EH (cell line): ENCODE data around the gene COA3.

ENCODE experiments used
- DNase-seq: peaks from one replicate; pipeline ENCODE4 v3.0.0-alpha.2; 2015; ENCODE audit warnings: low read depth

Gene COA3

GRCh38 chr17:42817866-42818265 is 19.4 kb upstream of the COA3 start:
- peak; percentile 68 for DNase-seq

GRCh38 chr17:42814633-42815399 is 16.3 kb upstream of the COA3 start:
- peak; percentile 68 for DNase-seq

GRCh38 chr17:42809250-42809649 is 10.7 kb upstream of the COA3 start:
- DNase-seq, result peak; percentile 68

- DNase-seq, result no peak
Measured at GRCh38 chr17:42806249-42806648, 7.7 kb upstream of the COA3 start.

GRCh38 chr17:42804918-42805367 is 6.4 kb upstream of the COA3 start:
- no peak for DNase-seq

GRCh38 chr17:42803074-42803883 is 4.8 kb upstream of the COA3 start:
- DNase-seq, result no peak

- no peak for DNase-seq
Measured at GRCh38 chr17:42798011-42798382, 507 bp downstream of the COA3 start.

- no peak for DNase-seq
Measured at GRCh38 chr17:42797067-42798007, 1.2 kb downstream of the COA3 start.

- DNase-seq, result no peak
Measured at GRCh38 chr17:42796066-42796758, 2.3 kb downstream of the COA3 start.

- DNase-seq, result no peak
Measured at GRCh38 chr17:42795465-42795864, 3.0 kb downstream of the COA3 start.

- DNase-seq, result no peak
Measured at GRCh38 chr17:42795061-42795460, 3.4 kb downstream of the COA3 start.

GRCh38 chr17:42792545-42792944 is 6.0 kb downstream of the COA3 start:
- no peak for DNase-seq

GRCh38 chr17:42791948-42792347 is 6.6 kb downstream of the COA3 start:
- DNase-seq, result no peak

- no peak for DNase-seq
Measured at GRCh38 chr17:42787266-42787665, 11.2 kb downstream of the COA3 start.

GRCh38 chr17:42784811-42785592 is 13.5 kb downstream of the COA3 start:
- no peak for DNase-seq

- no peak for DNase-seq
Measured at GRCh38 chr17:42784409-42784808, 14.1 kb downstream of the COA3 start.

- no peak for DNase-seq
Measured at GRCh38 chr17:42783791-42784138, 14.7 kb downstream of the COA3 start.

- DNase-seq, result peak; percentile 88
Measured at GRCh38 chr17:42783062-42783790, 15.3 kb downstream of the COA3 start.

- peak; percentile 32 for DNase-seq
Measured at GRCh38 chr17:42782166-42783061, 16.1 kb downstream of the COA3 start.
